ENCODE results near the gene SYT5. TPM values are rescaled to one million over a fixed set of nuclear protein-coding genes. Genes with fewer than 3 reads are reported as not detected.

The SYT5 gene
- total and polyA plus RNA-seq, 2 of the 8 experiments (the other 6 are each of a cell fraction or from before 2014, with no cell fraction given): 0.35 to 0.67 TPM

DNA sequence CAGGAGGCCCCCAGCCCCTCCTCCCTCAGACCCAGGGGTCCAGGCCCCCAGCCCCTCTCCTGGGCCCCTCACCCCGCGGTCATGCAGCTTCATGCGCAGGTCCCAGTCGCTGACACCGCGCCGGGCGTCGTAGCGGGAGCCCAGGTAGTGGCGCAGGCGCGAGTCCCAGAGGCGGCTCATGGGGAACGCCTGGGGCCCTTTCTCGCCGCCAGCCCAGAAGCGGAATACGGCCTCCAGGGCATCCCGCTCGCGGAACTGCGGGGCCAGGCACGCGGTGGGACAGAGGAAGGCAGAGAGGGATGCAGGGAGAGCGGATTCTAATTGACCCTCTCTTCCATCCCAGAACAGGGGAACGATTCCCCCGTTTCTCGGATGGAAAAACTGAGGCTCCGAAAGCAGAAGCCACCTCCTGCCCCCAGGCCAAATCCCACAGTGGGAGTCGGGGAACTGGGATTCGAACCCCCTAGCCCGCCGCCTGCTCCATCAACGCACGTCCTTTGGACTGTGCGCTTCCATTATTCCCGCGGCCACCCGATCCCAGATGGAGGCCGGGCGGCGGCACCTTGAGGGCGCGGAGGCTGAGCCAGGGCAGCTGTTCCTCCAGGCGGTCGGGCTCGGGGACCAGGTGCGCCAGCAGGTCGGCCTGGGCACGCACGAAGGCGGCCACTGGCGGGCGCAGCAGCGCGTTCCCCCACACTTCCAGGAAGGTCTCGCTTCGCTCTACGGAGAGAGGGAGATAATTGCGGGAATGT, 18.3 kb downstream of the SYT5 start (continued):
- TF ChIP-seq, protein P1, sequence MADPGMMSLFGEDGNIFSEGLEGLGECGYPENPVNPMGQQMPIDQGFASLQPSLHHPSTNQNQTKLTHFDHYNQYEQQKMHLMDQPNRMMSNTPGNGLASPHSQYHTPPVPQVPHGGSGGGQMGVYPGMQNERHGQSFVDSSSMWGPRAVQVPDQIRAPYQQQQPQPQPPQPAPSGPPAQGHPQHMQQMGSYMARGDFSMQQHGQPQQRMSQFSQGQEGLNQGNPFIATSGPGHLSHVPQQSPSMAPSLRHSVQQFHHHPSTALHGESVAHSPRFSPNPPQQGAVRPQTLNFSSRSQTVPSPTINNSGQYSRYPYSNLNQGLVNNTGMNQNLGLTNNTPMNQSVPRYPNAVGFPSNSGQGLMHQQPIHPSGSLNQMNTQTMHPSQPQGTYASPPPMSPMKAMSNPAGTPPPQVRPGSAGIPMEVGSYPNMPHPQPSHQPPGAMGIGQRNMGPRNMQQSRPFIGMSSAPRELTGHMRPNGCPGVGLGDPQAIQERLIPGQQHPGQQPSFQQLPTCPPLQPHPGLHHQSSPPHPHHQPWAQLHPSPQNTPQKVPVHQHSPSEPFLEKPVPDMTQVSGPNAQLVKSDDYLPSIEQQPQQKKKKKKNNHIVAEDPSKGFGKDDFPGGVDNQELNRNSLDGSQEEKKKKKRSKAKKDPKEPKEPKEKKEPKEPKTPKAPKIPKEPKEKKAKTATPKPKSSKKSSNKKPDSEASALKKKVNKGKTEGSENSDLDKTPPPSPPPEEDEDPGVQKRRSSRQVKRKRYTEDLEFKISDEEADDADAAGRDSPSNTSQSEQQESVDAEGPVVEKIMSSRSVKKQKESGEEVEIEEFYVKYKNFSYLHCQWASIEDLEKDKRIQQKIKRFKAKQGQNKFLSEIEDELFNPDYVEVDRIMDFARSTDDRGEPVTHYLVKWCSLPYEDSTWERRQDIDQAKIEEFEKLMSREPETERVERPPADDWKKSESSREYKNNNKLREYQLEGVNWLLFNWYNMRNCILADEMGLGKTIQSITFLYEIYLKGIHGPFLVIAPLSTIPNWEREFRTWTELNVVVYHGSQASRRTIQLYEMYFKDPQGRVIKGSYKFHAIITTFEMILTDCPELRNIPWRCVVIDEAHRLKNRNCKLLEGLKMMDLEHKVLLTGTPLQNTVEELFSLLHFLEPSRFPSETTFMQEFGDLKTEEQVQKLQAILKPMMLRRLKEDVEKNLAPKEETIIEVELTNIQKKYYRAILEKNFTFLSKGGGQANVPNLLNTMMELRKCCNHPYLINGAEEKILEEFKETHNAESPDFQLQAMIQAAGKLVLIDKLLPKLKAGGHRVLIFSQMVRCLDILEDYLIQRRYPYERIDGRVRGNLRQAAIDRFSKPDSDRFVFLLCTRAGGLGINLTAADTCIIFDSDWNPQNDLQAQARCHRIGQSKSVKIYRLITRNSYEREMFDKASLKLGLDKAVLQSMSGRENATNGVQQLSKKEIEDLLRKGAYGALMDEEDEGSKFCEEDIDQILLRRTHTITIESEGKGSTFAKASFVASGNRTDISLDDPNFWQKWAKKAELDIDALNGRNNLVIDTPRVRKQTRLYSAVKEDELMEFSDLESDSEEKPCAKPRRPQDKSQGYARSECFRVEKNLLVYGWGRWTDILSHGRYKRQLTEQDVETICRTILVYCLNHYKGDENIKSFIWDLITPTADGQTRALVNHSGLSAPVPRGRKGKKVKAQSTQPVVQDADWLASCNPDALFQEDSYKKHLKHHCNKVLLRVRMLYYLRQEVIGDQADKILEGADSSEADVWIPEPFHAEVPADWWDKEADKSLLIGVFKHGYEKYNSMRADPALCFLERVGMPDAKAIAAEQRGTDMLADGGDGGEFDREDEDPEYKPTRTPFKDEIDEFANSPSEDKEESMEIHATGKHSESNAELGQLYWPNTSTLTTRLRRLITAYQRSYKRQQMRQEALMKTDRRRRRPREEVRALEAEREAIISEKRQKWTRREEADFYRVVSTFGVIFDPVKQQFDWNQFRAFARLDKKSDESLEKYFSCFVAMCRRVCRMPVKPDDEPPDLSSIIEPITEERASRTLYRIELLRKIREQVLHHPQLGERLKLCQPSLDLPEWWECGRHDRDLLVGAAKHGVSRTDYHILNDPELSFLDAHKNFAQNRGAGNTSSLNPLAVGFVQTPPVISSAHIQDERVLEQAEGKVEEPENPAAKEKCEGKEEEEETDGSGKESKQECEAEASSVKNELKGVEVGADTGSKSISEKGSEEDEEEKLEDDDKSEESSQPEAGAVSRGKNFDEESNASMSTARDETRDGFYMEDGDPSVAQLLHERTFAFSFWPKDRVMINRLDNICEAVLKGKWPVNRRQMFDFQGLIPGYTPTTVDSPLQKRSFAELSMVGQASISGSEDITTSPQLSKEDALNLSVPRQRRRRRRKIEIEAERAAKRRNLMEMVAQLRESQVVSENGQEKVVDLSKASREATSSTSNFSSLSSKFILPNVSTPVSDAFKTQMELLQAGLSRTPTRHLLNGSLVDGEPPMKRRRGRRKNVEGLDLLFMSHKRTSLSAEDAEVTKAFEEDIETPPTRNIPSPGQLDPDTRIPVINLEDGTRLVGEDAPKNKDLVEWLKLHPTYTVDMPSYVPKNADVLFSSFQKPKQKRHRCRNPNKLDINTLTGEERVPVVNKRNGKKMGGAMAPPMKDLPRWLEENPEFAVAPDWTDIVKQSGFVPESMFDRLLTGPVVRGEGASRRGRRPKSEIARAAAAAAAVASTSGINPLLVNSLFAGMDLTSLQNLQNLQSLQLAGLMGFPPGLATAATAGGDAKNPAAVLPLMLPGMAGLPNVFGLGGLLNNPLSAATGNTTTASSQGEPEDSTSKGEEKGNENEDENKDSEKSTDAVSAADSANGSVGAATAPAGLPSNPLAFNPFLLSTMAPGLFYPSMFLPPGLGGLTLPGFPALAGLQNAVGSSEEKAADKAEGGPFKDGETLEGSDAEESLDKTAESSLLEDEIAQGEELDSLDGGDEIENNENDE (IDR thresholded peaks at IDR 0.05; ENCODE audit: insufficient replicate concordance, low read length): no peak
- TF ChIP-seq JUN (IDR thresholded peaks at IDR 0.05; ENCODE audit: low read depth, low read length): no peak
- no peak for TF ChIP-seq RFX5 (IDR thresholded peaks at IDR 0.05; ENCODE audit: borderline replicate concordance, low read depth, low read length)
- TF ChIP-seq, protein P2, sequence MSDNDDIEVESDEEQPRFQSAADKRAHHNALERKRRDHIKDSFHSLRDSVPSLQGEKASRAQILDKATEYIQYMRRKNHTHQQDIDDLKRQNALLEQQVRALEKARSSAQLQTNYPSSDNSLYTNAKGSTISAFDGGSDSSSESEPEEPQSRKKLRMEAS (IDR thresholded peaks at IDR 0.05): peak; percentile 48
- TF ChIP-seq POLR2A (IDR thresholded peaks at IDR 0.05; ENCODE audit: control extremely low read depth in 1 of 2, low read depth in 2 of 2, low read length in 2 of 2): no peak
- TF ChIP-seq GABPA (IDR thresholded peaks at IDR 0.05; ENCODE audit: borderline replicate concordance, insufficient read depth, low read length): no peak
- TF ChIP-seq TBP (IDR thresholded peaks at IDR 0.05; ENCODE audit: low read depth, low read length): no peak
- TF ChIP-seq, protein P3, sequence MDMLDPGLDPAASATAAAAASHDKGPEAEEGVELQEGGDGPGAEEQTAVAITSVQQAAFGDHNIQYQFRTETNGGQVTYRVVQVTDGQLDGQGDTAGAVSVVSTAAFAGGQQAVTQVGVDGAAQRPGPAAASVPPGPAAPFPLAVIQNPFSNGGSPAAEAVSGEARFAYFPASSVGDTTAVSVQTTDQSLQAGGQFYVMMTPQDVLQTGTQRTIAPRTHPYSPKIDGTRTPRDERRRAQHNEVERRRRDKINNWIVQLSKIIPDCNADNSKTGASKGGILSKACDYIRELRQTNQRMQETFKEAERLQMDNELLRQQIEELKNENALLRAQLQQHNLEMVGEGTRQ (IDR thresholded peaks at IDR 0.05; ENCODE audit: low read length): no peak
- peak; percentile 47; the same call in 1 of the 2 replicates for TF ChIP-seq SUZ12 (IDR thresholded peaks at IDR 0.05; ENCODE audit: low read length)

Measured in H1 (cell line).